ENCODE results near the gene APOL2. TPM values are rescaled to one million over a fixed set of nuclear protein-coding genes. Genes with fewer than 3 reads are reported as not detected.
"Not testable (repeated sequence)": the region's sequence is repeated elsewhere in the genome, so short reads cannot be mapped to it uniquely, and the experiment has no call there.

APOL2 gene
- total RNA-seq, 1 donor from 2014 or later, result 63.8 TPM

GRCh38 chr22:36256478-36256877, 17.2 kb upstream of the APOL2 start:
- Histone ChIP-seq H3K27ac (no peak overlapping the region), H3K4me1 (peaks cover 52% of the 10 kb centered on the region)
- intact Hi-C loops (cut with DNase I), result no loop called here

GRCh38 chr22:36255572-36255971, 16.2 kb upstream of the APOL2 start:
- DNase-seq (ENCODE audit: extremely low spot score in 2 of 2); H3K36me3 ChIP-seq; H3K9me3 ChIP-seq; H3K27me3 ChIP-seq; intact Hi-C loops (cut with DNase I); H3K4me3 ChIP-seq: not testable (repeated sequence)
- Histone ChIP-seq H3K4me1 (peaks cover 52% of the 10 kb centered on the region), H3K27ac (peak overlapping the region; percentile 82)

More at GRCh38 chr22:36256478-36256877, 17.2 kb upstream of the APOL2 start:
- DNase-seq (ENCODE audit: extremely low spot score in 2 of 2), result no peak
- H3K4me3 ChIP-seq, result no peak overlapping the region
- no peaks in the 10 kb centered on the region for H3K27me3 ChIP-seq
- TF ChIP-seq POLR2AphosphoS5 (IDR thresholded peaks at IDR 0.05; ENCODE audit: insufficient read depth in 1 of 2, low read depth in 1 of 2) (no peak), POLR2A (IDR thresholded peaks at IDR 0.05) (no peak)
- TF ChIP-seq, protein P1, sequence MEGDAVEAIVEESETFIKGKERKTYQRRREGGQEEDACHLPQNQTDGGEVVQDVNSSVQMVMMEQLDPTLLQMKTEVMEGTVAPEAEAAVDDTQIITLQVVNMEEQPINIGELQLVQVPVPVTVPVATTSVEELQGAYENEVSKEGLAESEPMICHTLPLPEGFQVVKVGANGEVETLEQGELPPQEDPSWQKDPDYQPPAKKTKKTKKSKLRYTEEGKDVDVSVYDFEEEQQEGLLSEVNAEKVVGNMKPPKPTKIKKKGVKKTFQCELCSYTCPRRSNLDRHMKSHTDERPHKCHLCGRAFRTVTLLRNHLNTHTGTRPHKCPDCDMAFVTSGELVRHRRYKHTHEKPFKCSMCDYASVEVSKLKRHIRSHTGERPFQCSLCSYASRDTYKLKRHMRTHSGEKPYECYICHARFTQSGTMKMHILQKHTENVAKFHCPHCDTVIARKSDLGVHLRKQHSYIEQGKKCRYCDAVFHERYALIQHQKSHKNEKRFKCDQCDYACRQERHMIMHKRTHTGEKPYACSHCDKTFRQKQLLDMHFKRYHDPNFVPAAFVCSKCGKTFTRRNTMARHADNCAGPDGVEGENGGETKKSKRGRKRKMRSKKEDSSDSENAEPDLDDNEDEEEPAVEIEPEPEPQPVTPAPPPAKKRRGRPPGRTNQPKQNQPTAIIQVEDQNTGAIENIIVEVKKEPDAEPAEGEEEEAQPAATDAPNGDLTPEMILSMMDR (IDR thresholded peaks at IDR 0.05), result no peak
- no peaks in the 10 kb centered on the region for H3K9me3 ChIP-seq
- H3K36me3 ChIP-seq, result no peaks in the 10 kb centered on the region

- Histone ChIP-seq H3K4me1 (peaks cover 40% of the 10 kb centered on the region), H3K9me3 (no peaks in the 10 kb centered on the region), H3K27ac (peak overlapping the region; percentile 82), H3K27me3 (no peaks in the 10 kb centered on the region), H3K36me3 (no peaks in the 10 kb centered on the region), H3K4me3 (peak overlapping the region; percentile 38 to 55)
- intact Hi-C loops (cut with DNase I), result no loop called here
- TF ChIP-seq, protein P1 (IDR thresholded peaks at IDR 0.05), result no peak
- TF ChIP-seq POLR2A (IDR thresholded peaks at IDR 0.05) (no peak), POLR2AphosphoS5 (IDR thresholded peaks at IDR 0.05; ENCODE audit: insufficient read depth in 1 of 2, low read depth in 1 of 2) (no peak)
- peak in 1 of 2 donors; percentile 85 for DNase-seq (ENCODE audit: extremely low spot score in 2 of 2)
Measured at GRCh38 chr22:36253523-36254490, 14.5 kb upstream of the APOL2 start.

DNA sequence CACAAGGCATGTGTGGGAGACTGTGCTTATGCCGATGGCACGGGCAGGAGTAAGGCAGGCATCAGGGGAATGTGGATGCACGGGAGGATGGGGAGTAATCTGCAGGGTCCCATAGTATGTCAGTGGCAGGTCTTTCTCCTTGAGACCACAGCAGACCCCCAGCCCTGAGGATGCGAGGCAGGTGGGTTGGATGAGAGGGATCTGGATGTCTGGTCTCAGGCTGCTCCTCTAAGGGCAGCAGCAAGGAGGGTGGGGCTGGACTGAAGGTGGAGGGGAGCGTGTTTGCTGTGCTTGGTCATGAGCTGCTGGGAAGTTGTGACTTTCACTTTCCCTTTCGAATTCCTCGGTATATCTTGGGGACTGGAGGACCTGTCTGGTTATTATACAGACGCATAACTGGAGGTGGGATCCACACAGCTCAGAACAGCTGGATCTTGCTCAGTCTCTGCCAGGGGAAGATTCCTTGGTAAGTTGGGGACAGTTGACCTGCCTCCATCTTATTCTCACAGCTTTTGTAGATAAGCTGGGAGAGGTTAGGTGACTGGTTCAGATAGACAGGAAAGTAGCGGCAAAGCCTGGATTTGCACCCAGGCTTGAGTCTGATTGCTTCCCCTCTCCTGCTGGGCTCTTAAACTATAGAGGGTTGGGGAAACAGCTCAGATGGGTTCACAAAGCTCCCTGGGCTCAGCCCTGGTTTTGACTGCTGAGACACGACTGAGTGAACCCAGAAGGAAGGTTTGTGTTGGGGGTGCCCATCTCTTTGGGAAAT, 13.6 kb upstream of the APOL2 start, which contains the start of gene APOL1:
APOL1 (plus strand) TSS at position 380 of the 769 bp plus-strand sequence. CDS start 1,823 bp downstream, outside the sequence.
- Histone ChIP-seq H3K27me3 (no peaks in the 10 kb centered on the region), H3K4me3 (peak within 1 kb of the TSS; percentile 38 to 55), H3K36me3 (no peaks in the 10 kb centered on the region), H3K27ac (peak within 1 kb of the TSS; percentile 82), H3K4me1 (peaks cover 37% of the 10 kb centered on the region), H3K9me3 (no peaks in the 10 kb centered on the region)
- TF ChIP-seq POLR2A (IDR thresholded peaks at IDR 0.05), result no peak
- peak in 1 of 2 donors; percentile 59 for TF ChIP-seq POLR2AphosphoS5 (IDR thresholded peaks at IDR 0.05; ENCODE audit: insufficient read depth in 1 of 2, low read depth in 1 of 2)
- TF ChIP-seq, protein P1 (IDR thresholded peaks at IDR 0.05), result no peak
- DNase-seq (ENCODE audit: extremely low spot score in 2 of 2), result peak in 1 of 2 donors; percentile 93
- intact Hi-C loops (cut with DNase I), result no loop called here

DNA sequence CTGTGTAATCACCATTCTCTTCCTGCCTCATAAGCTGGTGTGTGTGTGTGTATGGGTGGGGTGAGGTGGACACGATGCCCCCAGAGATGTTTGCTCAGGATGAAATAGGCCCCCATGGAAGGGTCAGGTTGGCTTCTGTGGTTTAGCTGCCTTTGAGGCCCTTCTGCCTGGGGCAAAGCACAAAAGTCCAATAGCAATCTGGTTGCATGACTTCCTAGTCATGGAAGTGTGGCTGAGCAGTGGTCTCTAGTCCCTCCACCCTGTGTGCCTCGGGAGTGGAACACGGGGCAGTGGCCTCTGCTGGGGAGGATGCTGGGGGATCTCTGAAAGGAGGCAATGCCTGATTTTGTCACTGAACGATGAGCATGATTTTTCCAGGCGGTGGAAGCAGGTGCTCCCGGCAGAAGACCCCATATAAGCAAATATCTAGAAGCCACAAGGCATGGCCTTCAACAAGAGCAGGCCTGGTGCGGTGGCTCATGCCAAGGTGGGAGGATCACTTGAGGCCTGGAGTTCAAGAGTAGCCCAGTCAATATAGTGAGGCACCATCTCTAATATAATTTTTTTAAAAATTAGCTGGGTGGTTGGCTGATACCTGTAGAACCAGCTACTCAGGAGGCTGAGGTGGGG, 12.8 kb upstream of the APOL2 start:
- peak; percentile 40 to 80 for DNase-seq (ENCODE audit: extremely low spot score in 2 of 2)
- H3K36me3 ChIP-seq; H3K9me3 ChIP-seq; H3K27me3 ChIP-seq; intact Hi-C loops (cut with DNase I): not testable (repeated sequence)
- Histone ChIP-seq H3K27ac (peak overlapping the region; percentile 82), H3K4me1 (peaks cover 37% of the 10 kb centered on the region), H3K4me3 (peak overlapping the region in 1 of 2 donors; percentile 38)

DNA sequence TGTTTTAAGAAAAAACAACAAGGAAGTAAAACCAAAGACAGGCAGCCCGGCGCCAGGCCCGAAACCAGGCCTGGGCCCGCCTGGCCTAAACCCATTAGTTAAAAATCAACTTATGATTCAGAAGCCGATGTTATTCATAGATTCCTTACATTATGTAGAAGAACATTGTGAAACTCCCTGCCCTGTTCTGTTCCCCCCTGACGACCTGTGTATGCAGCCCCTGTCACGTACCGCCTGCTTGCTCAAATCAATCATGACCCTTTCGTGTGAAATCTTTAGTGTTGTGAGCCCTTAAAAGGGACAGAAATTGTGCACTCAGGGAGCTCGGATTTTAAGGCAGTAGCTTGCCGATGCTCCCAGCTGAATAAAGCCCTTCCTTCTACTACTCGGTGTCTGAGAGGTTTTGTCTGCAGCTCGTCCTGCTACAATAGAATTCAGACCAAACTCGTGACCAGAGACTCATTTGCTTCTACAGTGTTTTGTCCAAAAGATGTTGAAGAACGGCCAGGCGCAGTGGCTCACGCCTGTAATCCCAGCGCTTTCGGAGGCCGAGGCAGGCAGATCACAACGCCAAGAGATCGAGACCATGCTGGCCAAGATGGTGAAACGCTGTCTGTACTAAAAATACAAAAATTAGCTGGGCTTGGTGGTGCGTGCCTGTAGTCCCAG, 11.1 kb upstream of the APOL2 start:
- peak in 1 of 2 donors; percentile 58 for DNase-seq (ENCODE audit: extremely low spot score in 2 of 2)
- H3K27me3 ChIP-seq; H3K4me3 ChIP-seq; H3K9me3 ChIP-seq; intact Hi-C loops (cut with DNase I); H3K36me3 ChIP-seq; H3K27ac ChIP-seq: not testable (repeated sequence)
- peaks cover 31% of the 10 kb centered on the region for H3K4me1 ChIP-seq
